WTC11 (cell line): Measurements from ENCODE around the gene MSH2. TPM values are rescaled to one million over a fixed set of nuclear protein-coding genes. Genes with fewer than 3 reads are reported as not detected.

Experiments
- ATAC-seq: fragments of 200-7000 bp; cut with Tn5 transposase; 2 replicates; pipeline ENCODE4 v1.10.0; 2021; ENCODE audit warnings: mild to moderate bottlenecking, moderate library complexity
- CTCF ChIA-PET: fragments of 300-600 bp; sonication (Branson Sonifier 250); formaldehyde crosslinking; loops from one replicate; lab custom pipeline; 2021; ENCODE audit warnings: antibody characterized with exemption; lab: Charles Lee
- POLR2A ChIA-PET: fragments of 350-600 bp; sonication (Branson Sonifier 250); formaldehyde crosslinking; loops from one replicate; lab custom pipeline; 2021; ENCODE audit warnings: antibody characterized with exemption; lab: Charles Lee
- DNase-seq: peaks from one replicate; pipeline ENCODE4 v3.0.0; 2021; ENCODE audit warnings: low spot score
- H3K27ac Mint-ChIP-seq: 2 replicates; pipeline ENCODE4 v1.8.0; 2021; ENCODE audit warnings: mixed read lengths
- H3K27me3 Mint-ChIP-seq: 2 replicates; pipeline ENCODE4 v1.8.0; 2021; ENCODE audit warnings: low read depth, mild to moderate bottlenecking, moderate library complexity, mixed read lengths
- H3K36me3 Mint-ChIP-seq: 2 replicates; pipeline ENCODE4 v1.8.0; 2021; ENCODE audit warnings: mixed read lengths
- H3K4me1 Mint-ChIP-seq: 2 replicates; pipeline ENCODE4 v1.8.0; 2022; ENCODE audit warnings: mixed read lengths
- H3K4me3 Mint-ChIP-seq: 2 replicates; pipeline ENCODE4 v1.8.0; 2021; ENCODE audit warnings: mild to moderate bottlenecking, moderate library complexity, mixed read lengths
- H3K9me3 Mint-ChIP-seq: 2 replicates; pipeline ENCODE4 v1.8.0; 2021; ENCODE audit warnings: mixed read lengths
- ATF6 ChIP-seq: sonication (generic); formaldehyde crosslinking; IDR thresholded peaks from 2 replicates; pipeline ENCODE4 v1.8.1; 2023; ENCODE audit warnings: mild to moderate bottlenecking, missing genetic modification reagents
- CDX4 ChIP-seq: fragments of 250-450 bp; sonication (Bioruptor Pico); IDR thresholded peaks from 2 replicates; pipeline ENCODE4 v1.9.0; 2021; ENCODE audit warnings: moderate library complexity, mild to moderate bottlenecking, inconsistent platforms, borderline replicate concordance
- EMX1 ChIP-seq: fragments of 250-450 bp; sonication (Bioruptor Pico); IDR thresholded peaks from 2 replicates; pipeline ENCODE4 v1.8.0; 2021; ENCODE audit warnings: mild to moderate bottlenecking
- ERG ChIP-seq: fragments of 250-450 bp; sonication (Bioruptor Pico); IDR thresholded peaks from 2 replicates; pipeline ENCODE4 v1.8.0; 2021; ENCODE audit warnings: mild to moderate bottlenecking
- ETV6 ChIP-seq: sonication (generic); formaldehyde crosslinking; IDR thresholded peaks from 2 replicates; pipeline ENCODE4 v1.8.1; 2022; ENCODE audit warnings: mild to moderate bottlenecking, missing genetic modification reagents
- FOXK1 ChIP-seq: sonication (generic); formaldehyde crosslinking; IDR thresholded peaks from 2 replicates; pipeline ENCODE4 v1.8.0; 2022; ENCODE audit warnings: mild to moderate bottlenecking, moderate library complexity, missing genetic modification reagents
- GTF2I ChIP-seq: fragments of 250-450 bp; sonication (Bioruptor Pico); conservative IDR thresholded peaks from 2 replicates; pipeline ENCODE4 v1.4.0; 2021; ENCODE audit warnings: mild to moderate bottlenecking
- IRF2 ChIP-seq: sonication (generic); formaldehyde crosslinking; IDR thresholded peaks from 2 replicates; pipeline ENCODE4 v1.8.0; 2022; ENCODE audit warnings: low read depth, missing genetic modification reagents, borderline replicate concordance
- JUN ChIP-seq: sonication (generic); formaldehyde crosslinking; IDR thresholded peaks from 2 replicates; pipeline ENCODE4 v1.8.0; 2023; ENCODE audit warnings: mild to moderate bottlenecking, missing genetic modification reagents
- MXD4 ChIP-seq: fragments of 250-450 bp; sonication (Bioruptor Pico); IDR thresholded peaks from 2 replicates; pipeline ENCODE4 v1.8.0; 2021; ENCODE audit warnings: mild to moderate bottlenecking, moderate library complexity, borderline replicate concordance
- MYBL2 ChIP-seq: sonication (generic); formaldehyde crosslinking; IDR thresholded peaks from 2 replicates; pipeline ENCODE4 v1.8.1; 2023; ENCODE audit warnings: mild to moderate bottlenecking, moderate library complexity, missing genetic modification reagents
- NFATC4 ChIP-seq: fragments of 250-450 bp; sonication (Bioruptor Pico); IDR thresholded peaks from 2 replicates; pipeline ENCODE4 v1.9.0; 2021; ENCODE audit warnings: mild to moderate bottlenecking
- NR1H2 ChIP-seq: sonication (generic); formaldehyde crosslinking; IDR thresholded peaks from 2 replicates; pipeline ENCODE4 v1.9.0; 2021; ENCODE audit warnings: mild to moderate bottlenecking, moderate library complexity, missing genetic modification reagents
- PREB ChIP-seq: sonication (generic); formaldehyde crosslinking; IDR thresholded peaks from 2 replicates; pipeline ENCODE4 v1.8.1; 2022; ENCODE audit warnings: mild to moderate bottlenecking, missing genetic modification reagents, moderate library complexity, borderline replicate concordance
- PRRX2 ChIP-seq: fragments of 250-450 bp; sonication (Bioruptor Pico); IDR thresholded peaks from 2 replicates; pipeline ENCODE4 v1.8.0; 2021; ENCODE audit warnings: mild to moderate bottlenecking
- SMAD3 ChIP-seq: sonication (generic); formaldehyde crosslinking; IDR thresholded peaks from 2 replicates; pipeline ENCODE4 v1.8.0; 2022; ENCODE audit warnings: missing genetic modification reagents, mild to moderate bottlenecking, borderline replicate concordance
- SOX15 ChIP-seq: fragments of 250-450 bp; sonication (Bioruptor Pico); IDR thresholded peaks from 2 replicates; pipeline ENCODE4 v1.9.0; 2021; ENCODE audit warnings: mild to moderate bottlenecking
- ZNF121 ChIP-seq: sonication (generic); formaldehyde crosslinking; IDR thresholded peaks from 2 replicates; pipeline ENCODE4 v1.8.0; 2023; ENCODE audit warnings: missing genetic modification reagents
- ZNF138 ChIP-seq: sonication (generic); formaldehyde crosslinking; conservative IDR thresholded peaks from 2 replicates; pipeline ENCODE4 v1.8.1; 2022; ENCODE audit warnings: mild to moderate bottlenecking, moderate library complexity, missing genetic modification reagents
- ZNF317 ChIP-seq: sonication (generic); formaldehyde crosslinking; IDR thresholded peaks from 2 replicates; pipeline ENCODE4 v1.8.1; 2023; ENCODE audit warnings: low read depth, mild to moderate bottlenecking, moderate library complexity, missing genetic modification reagents, borderline replicate concordance
- ZNF416 ChIP-seq: fragments of 250-450 bp; sonication (Bioruptor Pico); IDR thresholded peaks from 2 replicates; pipeline ENCODE4 v1.9.0; 2021; ENCODE audit warnings: mild to moderate bottlenecking, inconsistent platforms
- ZNF532 ChIP-seq: fragments of 250-450 bp; sonication (Bioruptor Pico); IDR thresholded peaks from 2 replicates; pipeline ENCODE4 v1.9.0; 2021; ENCODE audit warnings: mild to moderate bottlenecking, borderline replicate concordance
- total RNA-seq: library from RNA; stranded (reverse); gene quantifications from 3 replicates; pipeline ENCODE4 v1.2.3, GENCODE V29; 2021
- TF ChIP-seq, protein P1 (sequence below): sonication (generic); formaldehyde crosslinking; IDR thresholded peaks from 2 replicates; pipeline ENCODE4 v1.8.1; 2023; ENCODE audit warnings: mild to moderate bottlenecking, missing genetic modification reagents, moderate library complexity

Gene MSH2
- total RNA-seq, 1 experiment from 2014 or later = 244 TPM

DNA sequence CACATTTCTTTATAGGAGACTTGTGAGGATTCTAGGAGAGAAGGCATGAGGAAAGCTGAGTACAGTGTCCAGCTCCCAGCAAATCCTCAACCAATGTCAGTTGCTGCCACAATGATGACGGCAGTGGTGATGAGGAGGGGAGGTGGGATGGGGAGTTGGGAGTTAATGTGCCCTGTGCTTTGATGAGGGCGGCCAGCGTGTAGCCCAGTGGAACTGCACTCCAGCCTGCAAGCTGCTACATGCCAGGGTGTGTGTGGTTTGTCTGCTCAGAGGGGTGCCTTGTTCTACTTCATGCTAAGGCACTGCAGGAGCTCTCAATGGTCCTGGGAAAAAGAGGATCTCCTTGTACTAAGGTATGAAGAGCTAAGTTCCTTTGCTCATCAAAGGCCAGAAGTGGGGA, 96.1 kb downstream of the MSH2 start (continued):
- no peak for TF ChIP-seq ATF6 (CRISPR knock-in tag)
- TF ChIP-seq IRF2 = no peak
- no peak for TF ChIP-seq SOX15 (CRISPR knock-in tag)
- no peak for TF ChIP-seq PRRX2 (CRISPR knock-in tag)
- TF ChIP-seq FOXK1 (CRISPR knock-in tag) = no peak
- no peak for TF ChIP-seq ZNF532 (CRISPR knock-in tag)
- TF ChIP-seq NFATC4 (CRISPR knock-in tag) = no peak
- no peak for TF ChIP-seq CDX4 (CRISPR knock-in tag)
- TF ChIP-seq EMX1 = no peak

DNA sequence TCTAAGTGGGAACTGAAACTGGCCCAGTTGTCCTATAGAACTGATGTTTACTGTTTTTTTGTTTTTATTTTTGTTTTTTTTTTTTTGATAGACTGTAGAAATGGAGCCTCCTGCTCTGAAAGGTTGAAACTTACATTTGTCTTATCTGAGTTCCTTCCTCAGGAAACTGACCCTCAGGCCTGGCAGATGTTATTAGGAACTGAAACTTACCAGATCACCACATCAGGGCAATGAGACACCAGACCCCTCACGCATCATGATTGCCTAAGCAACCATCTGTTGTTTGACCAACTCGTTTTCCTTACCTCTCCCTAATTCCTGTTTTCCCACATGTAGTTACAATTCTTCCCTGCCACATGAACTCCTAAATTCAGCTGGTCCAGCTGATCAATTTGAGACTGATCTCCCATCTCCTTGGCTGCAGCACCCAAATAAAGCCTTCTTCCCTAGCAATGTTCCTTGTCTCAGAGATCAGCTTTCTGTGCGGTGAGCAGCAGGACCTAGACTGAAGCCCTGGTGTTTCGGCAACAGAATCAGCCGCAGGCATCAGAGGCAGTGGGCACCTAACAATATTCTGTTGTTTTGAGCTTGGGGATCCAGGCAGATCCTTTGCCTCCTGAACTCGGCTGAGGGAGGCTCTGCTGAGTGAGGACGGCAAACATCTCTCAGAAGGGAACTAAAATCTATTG, 96.8 kb downstream of the MSH2 start:
- ATAC-seq = no peak
- Mint-ChIP-seq H3K27ac (no peak overlapping the region), H3K9me3 (peaks cover 49% of the 10 kb centered on the region), H3K4me3 (no peak overlapping the region), H3K36me3 (peaks cover 51% of the 10 kb centered on the region), H3K27me3 (peaks cover 6% of the 10 kb centered on the region; the same call in 1 of the 2 replicates), H3K4me1 (peaks cover 3% of the 10 kb centered on the region)
- ChIA-PET POLR2A (interaction anchor here (0.6 kb wide), 1 partner anchor 292 kb away, joined by 3 read pairs; no protein-coding TSS in a partner anchor), CTCF (no interaction called here)
- TF ChIP-seq, protein P1, sequence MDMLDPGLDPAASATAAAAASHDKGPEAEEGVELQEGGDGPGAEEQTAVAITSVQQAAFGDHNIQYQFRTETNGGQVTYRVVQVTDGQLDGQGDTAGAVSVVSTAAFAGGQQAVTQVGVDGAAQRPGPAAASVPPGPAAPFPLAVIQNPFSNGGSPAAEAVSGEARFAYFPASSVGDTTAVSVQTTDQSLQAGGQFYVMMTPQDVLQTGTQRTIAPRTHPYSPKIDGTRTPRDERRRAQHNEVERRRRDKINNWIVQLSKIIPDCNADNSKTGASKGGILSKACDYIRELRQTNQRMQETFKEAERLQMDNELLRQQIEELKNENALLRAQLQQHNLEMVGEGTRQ = no peak
- TF ChIP-seq ERG (CRISPR knock-in tag) (no peak), ZNF317 (no peak), NR1H2 (CRISPR knock-in tag) (no peak), GTF2I (no peak), PREB (CRISPR knock-in tag) (no peak), MYBL2 (CRISPR knock-in tag) (no peak), ZNF121 (CRISPR knock-in tag) (no peak), ZNF416 (CRISPR knock-in tag) (no peak), ZNF138 (CRISPR knock-in tag) (no peak), PRRX2 (CRISPR knock-in tag) (no peak), MXD4 (no peak), JUN (CRISPR knock-in tag) (no peak), ETV6 (CRISPR knock-in tag) (no peak), SMAD3 (CRISPR knock-in tag) (no peak), CDX4 (CRISPR knock-in tag) (no peak)
- no peak for DNase-seq
